H4 (cell line): Measurements from ENCODE around the gene EIF2B1. TPM values are rescaled to one million over a fixed set of nuclear protein-coding genes. Genes with fewer than 3 reads are reported as not detected.

Source experiments
- DNase-seq: peaks from one replicate; pipeline ENCODE4 v3.0.0-alpha.2; 2015; ENCODE audit warnings: low spot score
- total RNA-seq: library from RNA; depleted of rRNA; stranded (reverse); fragments of >200 nt; shearing (Covaris generic); gene quantifications from 2 replicates; pipeline ENCODE4 v1.2.3, GENCODE V29; 2014; rRNA removed

EIF2B1 gene
- 61.6 and 116 TPM in 2 replicates for total RNA-seq

- DNase-seq = peak; percentile 97
These were observed at the start of gene EIF2B1, which contains the start of gene GTF2H3 for GRCh38 chr12:123633379-123634141. EIF2B1 (minus strand) TSS chr12:123633686; CDS start chr12:123633557, 129 bp downstream. GTF2H3 (plus strand) TSS chr12:123633829; CDS start chr12:123633860, 31 bp downstream.

- DNase-seq = no peak
These were observed 48.1 kb upstream of the EIF2B1 start for GRCh38 chr12:123681605-123682004.

- no peak for DNase-seq
These were observed 45.5 kb upstream of the EIF2B1 start for GRCh38 chr12:123678981-123679380.

- no peak for DNase-seq
These were observed 43.3 kb upstream of the EIF2B1 start for GRCh38 chr12:123676616-123677320.

GRCh38 chr12:123675436-123675835 lies 42.0 kb upstream of the EIF2B1 start:
- DNase-seq = no peak

GRCh38 chr12:123671876-123672275 lies 38.4 kb upstream of the EIF2B1 start:
- no peak for DNase-seq

- DNase-seq = peak; percentile 85
These were observed 37.6 kb upstream of the EIF2B1 start, which contains the start of gene TCTN2 for GRCh38 chr12:123670882-123671728. TCTN2 (plus strand) TSS chr12:123671113; CDS start chr12:123671241, 128 bp downstream.

GRCh38 chr12:123667771-123668170 lies 34.3 kb upstream of the EIF2B1 start:
- no peak for DNase-seq

- DNase-seq = peak; percentile 16
These were observed 26.7 kb upstream of the EIF2B1 start for GRCh38 chr12:123659996-123660727.

- no peak for DNase-seq
These were observed 23.7 kb upstream of the EIF2B1 start for GRCh38 chr12:123657211-123657610.

- DNase-seq = no peak
These were observed 22.9 kb upstream of the EIF2B1 start for GRCh38 chr12:123656392-123656791.

- DNase-seq = no peak
These were observed 21.9 kb upstream of the EIF2B1 start for GRCh38 chr12:123655420-123655819.

GRCh38 chr12:123654129-123654701 lies 20.7 kb upstream of the EIF2B1 start:
- DNase-seq = no peak

GRCh38 chr12:123648401-123648800 lies 14.9 kb upstream of the EIF2B1 start:
- DNase-seq = no peak

- no peak for DNase-seq
These were observed 12.4 kb upstream of the EIF2B1 start for GRCh38 chr12:123645878-123646277.

- DNase-seq = no peak
These were observed 11.9 kb upstream of the EIF2B1 start for GRCh38 chr12:123645380-123645779.

GRCh38 chr12:123643911-123644310 lies 10.4 kb upstream of the EIF2B1 start:
- no peak for DNase-seq

- no peak for DNase-seq
These were observed 666 bp upstream of the EIF2B1 start for GRCh38 chr12:123634142-123634561.

- DNase-seq = no peak
These were observed 11.6 kb downstream of the EIF2B1 start for GRCh38 chr12:123621619-123622530.

- DNase-seq = no peak
These were observed 12.4 kb downstream of the EIF2B1 start for GRCh38 chr12:123621101-123621500.
